Activated CD8-positive, alpha-beta T cell treated with anti-CD3 and anti-CD28 coated beads, Interleukin-2, amount 10 ng/mL, durations not matched to agents 7 days and 5 days (primary cell): Measurements from ENCODE around the gene SMC1A. TPM values are rescaled to one million over a fixed set of nuclear protein-coding genes. Genes with fewer than 3 reads are reported as not detected.
A peak's percentile ranks its signal among the peaks of the same experiment; 100 is the strongest.
"Not testable (repeated sequence)": the region's sequence is repeated elsewhere in the genome, so short reads cannot be mapped to it uniquely, and the experiment has no call there.

ENCODE experiments used
- ATAC-seq: fragments of 150-1000 bp; cut with Tn5 transposase; one replicate; pipeline ENCODE4 v1.10.0; 2021; ENCODE audit warnings: moderate library complexity
- CTCF ChIA-PET: fragments of 350-600 bp; sonication (Branson Sonifier 250); formaldehyde crosslinking; loops from one replicate; lab custom pipeline; 2021; ENCODE audit warnings: antibody characterized with exemption; lab: Charles Lee
- POLR2A ChIA-PET: fragments of 350-600 bp; sonication (Branson Sonifier 250); formaldehyde crosslinking; loops from one replicate; lab custom pipeline; 2021; ENCODE audit warnings: antibody characterized with exemption; lab: Charles Lee
- DNase-seq: peaks from one replicate; pipeline ENCODE4 v3.0.0-alpha.2; 2020
- H3K27ac Mint-ChIP-seq: one replicate; pipeline ENCODE4 v1.8.0; 2021; ENCODE audit warnings: mild to moderate bottlenecking, mixed read lengths
- H3K27me3 Mint-ChIP-seq: one replicate; pipeline ENCODE4 v1.8.0; 2021; ENCODE audit warnings: low read depth, mixed read lengths
- H3K36me3 Mint-ChIP-seq: one replicate; pipeline ENCODE4 v1.8.0; 2021; ENCODE audit warnings: low read depth, mixed read lengths
- H3K4me1 Mint-ChIP-seq: one replicate; pipeline ENCODE4 v1.8.0; 2021; ENCODE audit warnings: low read depth, mixed read lengths
- H3K4me3 Mint-ChIP-seq: one replicate; pipeline ENCODE4 v1.8.0; 2021; ENCODE audit warnings: mild to moderate bottlenecking, mixed read lengths
- H3K9me3 Mint-ChIP-seq: one replicate; pipeline ENCODE4 v1.8.0; 2022; ENCODE audit warnings: mixed read lengths; ENCODE audit not compliant: insufficient read depth
- total RNA-seq, 2 experiments: library from RNA; stranded (reverse); gene quantifications; one replicate each; pipeline ENCODE4 v1.2.3, GENCODE V29; 2021

Gene SMC1A
- total RNA-seq, 2 experiments from 2014 or later = 151 to 155 TPM

- POLR2A ChIA-PET = no interaction called here
- no peak for ATAC-seq
- H3K36me3 Mint-ChIP-seq = peaks cover 27% of the 10 kb centered on the region
These were observed 45.6 kb downstream of the SMC1A start for GRCh38 chrX:53376888-53377287.

GRCh38 chrX:53374923-53375322 is 47.5 kb downstream of the SMC1A start:
- Mint-ChIP-seq H3K4me1 (peaks cover 6% of the 10 kb centered on the region), H3K4me3 (no peak overlapping the region), H3K27me3 (no peaks in the 10 kb centered on the region), H3K27ac (no peak overlapping the region), H3K36me3 (peaks cover 15% of the 10 kb centered on the region), H3K9me3 (no peaks in the 10 kb centered on the region)
- no peak for DNase-seq
- ChIA-PET CTCF (interaction anchor here (0.8 to 1.3 kb wide), 3 partner anchors 71 to 91 kb away, joined by 3 read pairs; no protein-coding TSS in a partner anchor), POLR2A (interaction anchor here (1.2 kb wide), 1 partner anchor 64 kb away, joined by 3 read pairs; no protein-coding TSS in a partner anchor)
- ATAC-seq = no peak

More at GRCh38 chrX:53376888-53377287, 45.6 kb downstream of the SMC1A start:
- Mint-ChIP-seq H3K4me1 (peaks cover 2% of the 10 kb centered on the region), H3K27me3 (no peaks in the 10 kb centered on the region), H3K27ac (no peak overlapping the region), H3K4me3 (no peak overlapping the region), H3K9me3 (no peaks in the 10 kb centered on the region)
- CTCF ChIA-PET = interaction anchor here (1.2 kb wide), 1 partner anchor 120 kb away, joined by 3 read pairs; no protein-coding TSS in a partner anchor
- no peak for DNase-seq

- Mint-ChIP-seq H3K27me3 (no peaks in the 10 kb centered on the region), H3K4me3 (no peak overlapping the region), H3K4me1 (peaks cover 6% of the 10 kb centered on the region), H3K9me3 (no peaks in the 10 kb centered on the region), H3K27ac (no peak overlapping the region), H3K36me3 (peaks cover 9% of the 10 kb centered on the region)
- ATAC-seq (no peak), DNase-seq (no peak)
- POLR2A ChIA-PET = interaction anchor here (1.2 kb wide), 1 partner anchor 64 kb away, joined by 3 read pairs; no protein-coding TSS in a partner anchor
- CTCF ChIA-PET = interaction anchor here (0.8 to 1.3 kb wide), 3 partner anchors 72 to 90 kb away, joined by 3 read pairs; no protein-coding TSS in a partner anchor
These were observed 48.1 kb downstream of the SMC1A start for GRCh38 chrX:53374222-53374820.

DNA sequence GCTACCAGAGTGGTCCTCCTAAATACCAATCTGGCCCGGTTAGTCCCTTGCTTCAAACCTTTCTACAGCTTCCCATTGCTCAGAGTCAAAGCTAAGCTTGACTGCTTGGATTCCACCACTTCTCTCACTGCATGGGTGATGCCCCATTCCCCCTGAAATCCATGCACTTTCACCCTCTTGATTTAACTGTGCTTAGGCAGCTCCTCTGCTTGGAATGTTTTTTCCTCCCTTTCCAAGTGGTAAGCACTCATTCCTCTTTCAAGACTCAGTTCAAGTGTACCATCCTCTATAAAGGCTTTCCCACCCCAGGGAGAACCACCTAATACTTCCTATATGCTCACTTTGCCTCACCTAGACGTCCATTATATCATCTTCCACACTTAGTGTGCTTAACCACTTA is 49.1 kb downstream of the SMC1A start:
- peaks cover 6% of the 10 kb centered on the region for H3K4me1 Mint-ChIP-seq
- H3K27me3 Mint-ChIP-seq = no peaks in the 10 kb centered on the region
- no peaks in the 10 kb centered on the region for H3K9me3 Mint-ChIP-seq
- ChIA-PET CTCF (no interaction called here), POLR2A (no interaction called here)
- H3K36me3 Mint-ChIP-seq = peaks cover 6% of the 10 kb centered on the region
- ATAC-seq (no peak), DNase-seq (no peak)
- no peak overlapping the region for H3K27ac Mint-ChIP-seq
- H3K4me3 Mint-ChIP-seq = no peak overlapping the region

DNA sequence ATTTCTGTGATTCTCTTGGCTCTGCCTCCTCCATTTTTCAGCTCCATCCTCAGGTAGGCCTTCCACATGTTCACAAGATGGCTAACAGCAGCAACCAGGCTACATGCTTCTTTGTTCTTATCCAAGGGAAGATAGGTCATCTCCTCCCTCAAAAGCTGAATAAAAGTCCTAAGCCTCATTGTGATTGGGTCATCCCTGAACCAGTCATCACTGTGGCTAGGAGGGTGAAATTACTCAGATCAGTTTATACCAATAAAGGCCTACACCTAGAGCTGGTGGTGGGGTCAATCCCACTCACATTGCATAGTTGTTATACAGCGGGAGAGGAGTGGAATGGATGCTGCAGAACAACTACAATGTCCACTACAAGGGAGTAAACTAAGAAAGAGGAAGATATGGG is 56.0 kb downstream of the SMC1A start:
- DNase-seq, H3K27me3 Mint-ChIP-seq, H3K36me3 Mint-ChIP-seq, H3K27ac Mint-ChIP-seq, ATAC-seq, CTCF ChIA-PET, H3K4me3 Mint-ChIP-seq, H3K9me3 Mint-ChIP-seq, POLR2A ChIA-PET: not testable (repeated sequence)
- peaks cover 11% of the 10 kb centered on the region for H3K4me1 Mint-ChIP-seq

DNA sequence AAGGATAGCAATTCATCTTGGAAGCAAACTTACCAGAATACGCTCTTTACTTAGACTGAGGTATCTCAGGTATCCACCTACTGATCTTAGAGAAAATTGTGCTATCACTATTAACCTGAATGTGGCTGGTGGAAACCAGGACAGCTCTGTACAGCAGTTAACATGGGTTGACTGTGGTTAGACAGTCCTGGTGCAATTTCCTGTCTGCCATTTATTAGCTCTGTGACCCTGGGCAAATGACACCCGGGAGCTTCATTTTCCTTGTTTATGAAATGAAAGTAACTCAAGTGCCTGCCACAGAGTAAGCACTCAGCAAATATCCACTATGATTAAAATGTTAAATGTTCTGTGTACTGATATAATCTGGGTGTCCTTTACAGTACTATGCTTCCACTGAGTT is 60.0 kb downstream of the SMC1A start:
- Mint-ChIP-seq H3K27ac (no peak overlapping the region), H3K27me3 (no peaks in the 10 kb centered on the region), H3K4me3 (no peak overlapping the region), H3K4me1 (peaks cover 8% of the 10 kb centered on the region), H3K9me3 (no peaks in the 10 kb centered on the region), H3K36me3 (no peaks in the 10 kb centered on the region)
- ATAC-seq = peak; percentile 42
- DNase-seq = no peak
- ChIA-PET POLR2A (no interaction called here), CTCF (interaction anchor here (0.6 to 1.4 kb wide), 4 partner anchors 45 to 120 kb away, joined by 3 read pairs; no protein-coding TSS in a partner anchor)

DNA sequence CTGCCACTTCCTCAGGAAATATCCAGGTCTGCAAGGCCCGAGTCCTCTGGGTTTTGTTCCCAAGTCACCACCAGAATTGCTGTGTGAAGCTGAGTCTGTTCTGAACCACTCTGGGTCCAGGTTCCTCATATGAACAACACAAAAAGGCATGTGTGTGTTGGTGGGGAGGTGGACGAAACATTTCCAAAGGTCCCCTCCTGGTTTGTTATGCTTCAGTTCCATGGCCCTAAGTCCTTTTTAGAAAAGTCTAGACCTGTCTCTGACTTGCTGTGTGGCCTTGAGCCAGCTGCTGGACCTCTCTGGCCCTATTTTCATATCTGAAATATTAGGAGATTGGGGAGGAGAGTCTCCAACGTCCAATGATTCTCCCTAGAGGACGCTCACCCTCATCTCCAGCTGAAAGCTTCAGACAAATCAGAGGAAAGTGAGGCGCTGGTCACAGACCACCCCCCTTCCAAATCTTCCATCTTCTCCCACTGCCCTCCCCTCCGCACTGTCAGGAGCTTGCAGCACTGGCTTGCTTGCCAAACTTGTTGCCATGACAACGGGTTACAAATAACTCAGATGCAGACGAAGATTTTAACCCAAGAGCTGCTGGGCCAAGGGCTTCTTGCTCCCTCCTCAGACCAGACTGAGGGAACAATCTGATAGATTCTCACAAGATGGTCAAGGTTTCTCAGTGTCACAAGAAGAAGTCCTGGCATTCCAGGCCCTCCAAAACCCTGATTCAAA is 64.5 kb downstream of the SMC1A start:
- H3K4me1 Mint-ChIP-seq = peaks cover 8% of the 10 kb centered on the region
- H3K9me3 Mint-ChIP-seq = no peaks in the 10 kb centered on the region
- no peaks in the 10 kb centered on the region for H3K27me3 Mint-ChIP-seq
- H3K4me3 Mint-ChIP-seq = no peak overlapping the region
- CTCF ChIA-PET = no interaction called here
- H3K36me3 Mint-ChIP-seq = no peaks in the 10 kb centered on the region
- DNase-seq (no peak), ATAC-seq (no peak)
- POLR2A ChIA-PET = no interaction called here
- H3K27ac Mint-ChIP-seq = no peak overlapping the region

GRCh38 chrX:53356186-53356585 is 66.3 kb downstream of the SMC1A start:
- Mint-ChIP-seq H3K4me1 (no peaks in the 10 kb centered on the region), H3K36me3 (no peaks in the 10 kb centered on the region), H3K4me3 (no peak overlapping the region), H3K27ac (no peak overlapping the region), H3K9me3 (no peaks in the 10 kb centered on the region), H3K27me3 (no peaks in the 10 kb centered on the region)
- ChIA-PET POLR2A (no interaction called here), CTCF (no interaction called here)
- no peak for DNase-seq
- ATAC-seq = no peak

DNA sequence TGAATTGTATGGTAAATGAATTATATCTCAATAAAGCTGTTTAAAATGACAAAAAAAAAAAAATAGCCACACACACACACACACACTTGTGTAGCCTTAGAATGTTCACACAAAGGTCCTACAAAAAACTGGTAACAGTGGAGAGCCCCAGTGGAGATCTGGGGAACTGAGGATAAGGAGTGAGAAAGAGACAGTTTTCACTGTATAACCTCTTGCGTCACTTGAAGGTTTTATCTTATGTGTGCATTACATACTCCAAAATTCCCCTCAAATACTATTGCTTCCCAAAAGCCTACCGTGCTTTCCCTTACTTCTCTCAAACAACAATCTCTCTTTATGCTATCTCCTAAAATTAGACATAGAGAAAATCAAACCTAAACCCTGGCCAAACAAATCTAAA is 67.8 kb downstream of the SMC1A start:
- Mint-ChIP-seq H3K9me3 (no peaks in the 10 kb centered on the region), H3K4me1 (no peaks in the 10 kb centered on the region), H3K4me3 (no peak overlapping the region), H3K36me3 (no peaks in the 10 kb centered on the region), H3K27ac (no peak overlapping the region), H3K27me3 (no peaks in the 10 kb centered on the region)
- POLR2A ChIA-PET = no interaction called here
- CTCF ChIA-PET = no interaction called here
- DNase-seq = no peak
- ATAC-seq = no peak

- H3K9me3 Mint-ChIP-seq = no peaks in the 10 kb centered on the region
- CTCF ChIA-PET = no interaction called here
- ATAC-seq = no peak
- DNase-seq = no peak
- no peaks in the 10 kb centered on the region for H3K36me3 Mint-ChIP-seq
- no peak overlapping the region for H3K4me3 Mint-ChIP-seq
- H3K27ac Mint-ChIP-seq = no peak overlapping the region
- H3K27me3 Mint-ChIP-seq = peaks cover 2% of the 10 kb centered on the region
- POLR2A ChIA-PET = no interaction called here
- no peaks in the 10 kb centered on the region for H3K4me1 Mint-ChIP-seq
These were observed 74.5 kb downstream of the SMC1A start for GRCh38 chrX:53347948-53348347.

GRCh38 chrX:53340852-53341645 is 81.4 kb downstream of the SMC1A start:
- Mint-ChIP-seq H3K4me1 (no peaks in the 10 kb centered on the region), H3K27me3 (no peaks in the 10 kb centered on the region), H3K4me3 (no peak overlapping the region), H3K9me3 (no peaks in the 10 kb centered on the region), H3K36me3 (no peaks in the 10 kb centered on the region), H3K27ac (no peak overlapping the region)
- CTCF ChIA-PET = interaction anchor here (1.5 kb wide), 1 partner anchor 28 kb away, joined by 5 read pairs; no protein-coding TSS in a partner anchor
- DNase-seq (no peak), ATAC-seq (no peak)
- POLR2A ChIA-PET = no interaction called here
